ENCODE measurements around the gene RTN4IP1. TPM values are rescaled to one million over a fixed set of nuclear protein-coding genes. Genes with fewer than 3 reads are reported as not detected.

The RTN4IP1 gene
- total and polyA plus RNA-seq, 10 of the 15 experiments (the other 5 are each of a cell fraction or from before 2014, with no cell fraction given): 8.2 to 17.0 (median 9.8) TPM

GRCh38 chr6:106558364-106558763 lies 70.9 kb downstream of the RTN4IP1 start:
- FAIRE-seq: no peak
- ChIA-PET SMC1A (ENCODE audit: uncharacterized antibody, unreplicated experiment) (interaction anchor here (1.3 to 3.1 kb wide), 4 partner anchors 8 to 113 kb away, joined by 4 to 14 read pairs (median 6); no protein-coding TSS in a partner anchor), CTCF (interaction anchor here (2.0 to 16.5 kb wide), 3 partner anchors 15 to 112 kb away, joined by 4 to 403 read pairs (median 37); no protein-coding TSS in a partner anchor), RAD21 (ENCODE audit: unreplicated experiment) (interaction anchor here (0.6 to 0.9 kb wide), 2 partner anchors 41 to 114 kb away, joined by 3 to 4 read pairs; no protein-coding TSS in a partner anchor), POLR2A (no interaction called here)
- TF ChIP-seq SMARCA5 (IDR thresholded peaks at IDR 0.05): no peak
- TF ChIP-seq, protein P1, sequence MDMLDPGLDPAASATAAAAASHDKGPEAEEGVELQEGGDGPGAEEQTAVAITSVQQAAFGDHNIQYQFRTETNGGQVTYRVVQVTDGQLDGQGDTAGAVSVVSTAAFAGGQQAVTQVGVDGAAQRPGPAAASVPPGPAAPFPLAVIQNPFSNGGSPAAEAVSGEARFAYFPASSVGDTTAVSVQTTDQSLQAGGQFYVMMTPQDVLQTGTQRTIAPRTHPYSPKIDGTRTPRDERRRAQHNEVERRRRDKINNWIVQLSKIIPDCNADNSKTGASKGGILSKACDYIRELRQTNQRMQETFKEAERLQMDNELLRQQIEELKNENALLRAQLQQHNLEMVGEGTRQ (IDR thresholded peaks at IDR 0.05; ENCODE audit: borderline replicate concordance, low read depth, low read length): no peak
- no peak for TF ChIP-seq ZNF207 (IDR thresholded peaks at IDR 0.05; ENCODE audit: borderline replicate concordance)
- TF ChIP-seq ZBED1 (IDR thresholded peaks at IDR 0.05; ENCODE audit: borderline replicate concordance): no peak
- no peak for TF ChIP-seq SMC3 (IDR thresholded peaks at IDR 0.05; ENCODE audit: borderline replicate concordance, low read length)
- TF ChIP-seq RBBP5 (conservative IDR thresholded peaks at IDR 0.05): no peak
- TF ChIP-seq SUZ12 (IDR thresholded peaks at IDR 0.05; ENCODE audit: unreplicated experiment): no peak
- TF ChIP-seq, protein P2, sequence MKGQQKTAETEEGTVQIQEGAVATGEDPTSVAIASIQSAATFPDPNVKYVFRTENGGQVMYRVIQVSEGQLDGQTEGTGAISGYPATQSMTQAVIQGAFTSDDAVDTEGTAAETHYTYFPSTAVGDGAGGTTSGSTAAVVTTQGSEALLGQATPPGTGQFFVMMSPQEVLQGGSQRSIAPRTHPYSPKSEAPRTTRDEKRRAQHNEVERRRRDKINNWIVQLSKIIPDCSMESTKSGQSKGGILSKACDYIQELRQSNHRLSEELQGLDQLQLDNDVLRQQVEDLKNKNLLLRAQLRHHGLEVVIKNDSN (IDR thresholded peaks at IDR 0.05; ENCODE audit: borderline replicate concordance, extremely low read length, insufficient read depth, low read depth, low read length): no peak
- TF ChIP-seq MTA2 (IDR thresholded peaks at IDR 0.05; ENCODE audit: low read depth): no peak
- no peak for TF ChIP-seq SREBF1 (IDR thresholded peaks at IDR 0.05; ENCODE audit: low read length)
- TF ChIP-seq ASH2L (IDR thresholded peaks at IDR 0.05; ENCODE audit: borderline replicate concordance, low read depth): no peak
- no peak for TF ChIP-seq PAX8 (IDR thresholded peaks at IDR 0.05)
- no peak for TF ChIP-seq JUNB (IDR thresholded peaks at IDR 0.05)
- TF ChIP-seq TCF3 (IDR thresholded peaks at IDR 0.05; ENCODE audit: borderline replicate concordance, insufficient read depth, low read depth, low read length): no peak
- TF ChIP-seq TBL1XR1 (IDR thresholded peaks at IDR 0.05; ENCODE audit: low read depth, low read length): no peak
- Histone ChIP-seq H3K27me3 (replicated peaks in 1 of 2; ENCODE audit: control insufficient read depth in 2 of 2, insufficient read depth in 2 of 2, low read length in 1 of 2) (no peaks in the 10 kb centered on the region), H4K20me1 (ENCODE audit: control insufficient read depth, insufficient read depth) (no peaks in the 10 kb centered on the region), H3K9me3 (replicated peaks; ENCODE audit: control insufficient read depth, insufficient read depth, low read length) (no peaks in the 10 kb centered on the region), H3K79me2 (ENCODE audit: control insufficient read depth, insufficient read depth, low read length) (no peaks in the 10 kb centered on the region), H3K4me1 (ENCODE audit: control insufficient read depth, insufficient read depth, low read length) (no peaks in the 10 kb centered on the region), H3K9ac (ENCODE audit: control insufficient read depth, insufficient read depth, low read length) (no peak overlapping the region), H3K36me3 (ENCODE audit: control insufficient read depth in 2 of 2, insufficient read depth in 2 of 2, low read length in 1 of 2) (peaks cover 7 to 41% of the 10 kb centered on the region in 2 experiments), H3K27ac (ENCODE audit: control insufficient read depth, insufficient read depth) (no peak overlapping the region), H2AFZ (ENCODE audit: control insufficient read depth, low read depth, low read length) (no peak overlapping the region), H3K4me2 (ENCODE audit: control insufficient read depth, insufficient read depth) (no peak overlapping the region), H3K4me3 (no peak overlapping the region)
- 99% methylated on average over 4 of the region's 4 CpGs for WGBS (ENCODE audit: insufficient coverage, insufficient replicate concordance, low lambda C conversion rate, missing lambda C conversion rate)
- intact Hi-C loops (cut with micrococcal nuclease; ENCODE audit: unreplicated experiment) (no loop called here), in situ Hi-C loops (cut with MboI) (no loop called here)
- no TSS peak for BruUV-seq (replicated peaks)
- ATAC-seq: no peak
- no peak for DNase-seq (ENCODE audit: low read depth, low spot score)

Measured in GM12878 (cell line).